Activated CD8-positive, alpha-beta T cell treated with anti-CD3 and anti-CD28 coated beads for 36 hours (primary cell): ENCODE data around the gene INPP4B. TPM values are rescaled to one million over a fixed set of nuclear protein-coding genes. Genes with fewer than 3 reads are reported as not detected.

Experiments
- ATAC-seq: fragments of 200-7000 bp; cut with Tn5 transposase; one replicate; pipeline ENCODE4 v1.10.0; 2021; ENCODE audit warnings: mild to moderate bottlenecking, moderate library complexity
- CTCF ChIA-PET: fragments of 350-600 bp; sonication (Branson Sonifier 250); formaldehyde crosslinking; loops from one replicate; lab custom pipeline; 2021; ENCODE audit warnings: antibody characterized with exemption; lab: Charles Lee
- POLR2A ChIA-PET: fragments of 350-600 bp; sonication (Branson Sonifier 250); formaldehyde crosslinking; loops from one replicate; lab custom pipeline; 2021; ENCODE audit warnings: antibody characterized with exemption; lab: Charles Lee
- DNase-seq: peaks from one replicate; pipeline ENCODE4 v3.0.0-alpha.2; 2020
- H3K27ac Mint-ChIP-seq: one replicate; pipeline ENCODE4 v1.8.0; 2021; ENCODE audit warnings: mild to moderate bottlenecking, mixed read lengths
- H3K27me3 Mint-ChIP-seq: one replicate; pipeline ENCODE4 v1.8.0; 2021; ENCODE audit warnings: mixed read lengths
- H3K36me3 Mint-ChIP-seq: one replicate; pipeline ENCODE4 v1.8.0; 2021; ENCODE audit warnings: low read depth, mixed read lengths
- H3K4me1 Mint-ChIP-seq: one replicate; pipeline ENCODE4 v1.8.0; 2021; ENCODE audit warnings: low read depth, mixed read lengths
- H3K4me3 Mint-ChIP-seq: one replicate; pipeline ENCODE4 v1.8.0; 2021; ENCODE audit warnings: mild to moderate bottlenecking, moderate library complexity, mixed read lengths
- H3K9me3 Mint-ChIP-seq: one replicate; pipeline ENCODE4 v1.8.0; 2021; ENCODE audit warnings: mixed read lengths
- intact Hi-C: fragments of 100-400 bp; cut with micrococcal nuclease; formaldehyde crosslinking; loops from one replicate; pipeline ENCODE4 v1.10.0; 2022
- total RNA-seq, 2 experiments: library from RNA; stranded (reverse); gene quantifications; one replicate each; pipeline ENCODE4 v1.2.3, GENCODE V29; 2021
- TF ChIP-seq, protein P1 (sequence below): fragments of 200-600 bp; IDR thresholded peaks from one replicate; pipeline ENCODE4 v1.8.0; 2022; ENCODE audit warnings: antibody characterized with exemption, mild to moderate bottlenecking

Gene INPP4B
- total RNA-seq, 2 experiments from 2014 or later, result 46.1 to 46.9 TPM

DNA sequence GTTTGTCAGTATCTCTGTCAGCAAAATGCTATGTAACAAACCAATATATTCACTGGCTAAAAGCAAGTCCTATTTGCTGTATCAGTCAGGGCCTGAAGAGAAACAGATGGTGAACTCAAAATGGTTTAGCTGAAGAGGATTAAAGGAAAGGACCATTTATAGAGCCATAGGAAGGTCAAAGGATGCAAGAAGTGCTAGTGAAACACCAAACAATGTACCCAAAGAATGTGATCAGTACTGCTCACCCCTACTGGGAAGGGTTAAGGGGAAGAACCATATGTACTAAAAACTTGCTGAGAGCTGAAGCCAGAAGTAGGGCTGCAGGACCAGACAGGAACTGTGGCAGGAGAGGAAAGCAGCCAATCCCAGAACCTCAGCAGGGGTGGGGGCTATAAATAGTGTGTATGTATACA lies 479.3 kb downstream of the INPP4B start:
- POLR2A ChIA-PET, result interaction anchor here (1.0 to 2.0 kb wide), 3 partner anchors 10 to 12 kb away, joined by 3 to 4 read pairs (median 3); no protein-coding TSS in a partner anchor
- Mint-ChIP-seq H3K27me3 (no peaks in the 10 kb centered on the region), H3K27ac (peak overlapping the region; percentile 21), H3K36me3 (peaks cover 63% of the 10 kb centered on the region), H3K4me1 (peaks cover 66% of the 10 kb centered on the region), H3K4me3 (no peak overlapping the region), H3K9me3 (peaks cover 19% of the 10 kb centered on the region)
- ATAC-seq (peak; percentile 53), DNase-seq (no peak)
- CTCF ChIA-PET, result interaction anchor here (1.2 to 2.0 kb wide), 4 partner anchors 8 to 14 kb away, joined by 4 to 11 read pairs (median 6); no protein-coding TSS in a partner anchor
- intact Hi-C loops, result no loop called here
- TF ChIP-seq, protein P1, sequence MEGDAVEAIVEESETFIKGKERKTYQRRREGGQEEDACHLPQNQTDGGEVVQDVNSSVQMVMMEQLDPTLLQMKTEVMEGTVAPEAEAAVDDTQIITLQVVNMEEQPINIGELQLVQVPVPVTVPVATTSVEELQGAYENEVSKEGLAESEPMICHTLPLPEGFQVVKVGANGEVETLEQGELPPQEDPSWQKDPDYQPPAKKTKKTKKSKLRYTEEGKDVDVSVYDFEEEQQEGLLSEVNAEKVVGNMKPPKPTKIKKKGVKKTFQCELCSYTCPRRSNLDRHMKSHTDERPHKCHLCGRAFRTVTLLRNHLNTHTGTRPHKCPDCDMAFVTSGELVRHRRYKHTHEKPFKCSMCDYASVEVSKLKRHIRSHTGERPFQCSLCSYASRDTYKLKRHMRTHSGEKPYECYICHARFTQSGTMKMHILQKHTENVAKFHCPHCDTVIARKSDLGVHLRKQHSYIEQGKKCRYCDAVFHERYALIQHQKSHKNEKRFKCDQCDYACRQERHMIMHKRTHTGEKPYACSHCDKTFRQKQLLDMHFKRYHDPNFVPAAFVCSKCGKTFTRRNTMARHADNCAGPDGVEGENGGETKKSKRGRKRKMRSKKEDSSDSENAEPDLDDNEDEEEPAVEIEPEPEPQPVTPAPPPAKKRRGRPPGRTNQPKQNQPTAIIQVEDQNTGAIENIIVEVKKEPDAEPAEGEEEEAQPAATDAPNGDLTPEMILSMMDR, result no peak

DNA sequence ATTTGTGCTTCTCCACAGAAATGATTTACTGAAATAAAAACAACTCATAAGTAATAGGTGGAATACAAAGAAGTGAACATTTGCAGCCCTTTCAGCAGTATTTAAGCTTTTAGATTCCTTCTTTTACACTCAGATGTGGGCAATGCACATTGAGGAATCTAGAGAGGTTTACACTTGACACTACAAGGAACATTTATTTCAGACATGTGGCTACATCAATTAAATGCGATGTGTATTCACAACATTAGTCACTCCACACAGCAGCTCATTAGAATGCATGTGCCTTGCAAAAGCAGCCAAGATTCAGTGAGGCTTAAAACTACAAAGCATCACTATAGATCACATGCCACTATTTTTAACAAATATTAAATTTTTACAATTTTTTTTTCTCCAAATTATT lies 480.7 kb downstream of the INPP4B start:
- Mint-ChIP-seq H3K27me3 (no peaks in the 10 kb centered on the region), H3K27ac (peak overlapping the region; percentile 25), H3K9me3 (peaks cover 11% of the 10 kb centered on the region), H3K4me3 (no peak overlapping the region), H3K36me3 (peaks cover 54% of the 10 kb centered on the region), H3K4me1 (peaks cover 63% of the 10 kb centered on the region)
- DNase-seq (no peak), ATAC-seq (no peak)
- POLR2A ChIA-PET, result interaction anchor here (0.9 to 1.2 kb wide), 3 partner anchors 9 to 37 kb away, joined by 3 to 4 read pairs (median 4); no protein-coding TSS in a partner anchor
- CTCF ChIA-PET, result interaction anchor here (0.7 to 1.7 kb wide), 5 partner anchors 8 to 17 kb away, joined by 3 to 7 read pairs (median 4); no protein-coding TSS in a partner anchor
- intact Hi-C loops, result no loop called here
- TF ChIP-seq, protein P1, result no peak

DNA sequence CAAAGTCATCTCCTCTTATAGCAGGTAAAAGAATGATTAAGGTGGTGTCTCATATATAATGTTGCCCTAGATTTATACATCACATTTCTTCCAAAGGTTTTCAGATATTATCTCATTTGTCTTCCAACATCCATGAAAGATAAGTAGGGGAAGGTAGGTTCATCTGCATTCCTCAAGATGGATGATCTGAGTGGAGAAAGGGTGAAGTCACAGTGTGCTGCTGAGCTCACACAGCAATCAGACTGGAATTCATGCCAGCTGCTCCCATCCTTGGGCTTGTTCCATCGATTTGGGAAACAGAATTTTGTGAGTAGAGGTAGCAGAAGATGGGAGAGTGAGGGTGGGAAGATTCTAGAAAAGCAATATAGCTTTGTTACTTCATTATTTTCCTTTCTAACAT lies 482.4 kb downstream of the INPP4B start:
- peaks cover 47% of the 10 kb centered on the region for H3K36me3 Mint-ChIP-seq
- peaks cover 69% of the 10 kb centered on the region for H3K4me1 Mint-ChIP-seq
- TF ChIP-seq, protein P1, result no peak
- intact Hi-C loops, result no loop called here
- no peak overlapping the region for H3K4me3 Mint-ChIP-seq
- CTCF ChIA-PET, result interaction anchor here (1.1 kb wide), 1 partner anchor 80 kb away, joined by 3 read pairs; no protein-coding TSS in a partner anchor
- ATAC-seq (no peak), DNase-seq (no peak)
- no peaks in the 10 kb centered on the region for H3K27me3 Mint-ChIP-seq
- H3K27ac Mint-ChIP-seq, result peak overlapping the region; percentile 37
- POLR2A ChIA-PET, result no interaction called here
- H3K9me3 Mint-ChIP-seq, result peaks cover 12% of the 10 kb centered on the region

DNA sequence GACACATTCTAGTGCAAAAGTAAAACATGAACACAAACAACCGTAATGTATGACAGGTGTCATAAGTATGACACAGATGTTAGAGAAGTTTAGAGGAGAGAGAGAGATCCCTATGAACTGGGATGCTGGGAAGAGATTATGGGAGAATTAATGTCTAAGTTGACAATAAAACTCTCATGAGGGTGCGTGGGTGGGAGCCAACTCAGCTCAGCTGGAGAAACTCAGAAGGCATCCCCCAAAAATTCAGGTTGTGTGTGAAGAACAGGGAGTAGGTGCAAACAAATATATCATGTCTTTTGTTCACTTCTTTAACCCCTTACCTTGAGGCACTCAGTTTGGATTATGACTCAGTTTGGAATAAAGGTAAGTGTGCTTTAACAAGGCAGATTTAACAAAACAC lies 484.1 kb downstream of the INPP4B start:
- H3K9me3 Mint-ChIP-seq, result peaks cover 13% of the 10 kb centered on the region
- no peaks in the 10 kb centered on the region for H3K27me3 Mint-ChIP-seq
- intact Hi-C loops, result no loop called here
- no peak for DNase-seq
- peaks cover 46% of the 10 kb centered on the region for H3K36me3 Mint-ChIP-seq
- ChIA-PET CTCF (no interaction called here), POLR2A (no interaction called here)
- H3K4me3 Mint-ChIP-seq, result no peak overlapping the region
- TF ChIP-seq, protein P1, result no peak
- H3K27ac Mint-ChIP-seq, result no peak overlapping the region
- no peak for ATAC-seq
- H3K4me1 Mint-ChIP-seq, result peaks cover 71% of the 10 kb centered on the region

DNA sequence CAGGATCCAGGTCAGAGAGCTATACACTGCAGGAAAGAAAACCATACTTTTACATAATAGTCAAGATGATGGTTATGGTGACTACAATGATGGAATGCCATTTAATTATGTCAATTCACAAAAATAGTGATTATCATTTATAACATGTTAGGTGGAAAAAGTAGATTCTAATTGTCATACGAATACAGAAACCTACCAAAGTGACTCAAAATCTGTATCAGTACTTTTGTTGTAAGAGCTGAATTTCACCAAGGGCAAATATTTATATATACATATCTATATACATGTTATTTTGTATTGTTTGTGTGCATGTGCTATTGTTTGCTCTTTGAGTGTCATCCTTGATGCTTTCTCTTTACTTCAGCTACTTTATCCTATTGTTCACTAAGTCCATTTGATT lies 485.4 kb downstream of the INPP4B start:
- TF ChIP-seq, protein P1, result no peak
- CTCF ChIA-PET, result interaction anchor here (1.0 kb wide), 1 partner anchor 14 kb away, joined by 3 read pairs; no protein-coding TSS in a partner anchor
- Mint-ChIP-seq H3K36me3 (peaks cover 46% of the 10 kb centered on the region), H3K4me1 (peaks cover 75% of the 10 kb centered on the region), H3K27me3 (no peaks in the 10 kb centered on the region), H3K9me3 (peaks cover 13% of the 10 kb centered on the region), H3K4me3 (no peak overlapping the region), H3K27ac (peak overlapping the region; percentile 79)
- intact Hi-C loops, result no loop called here
- DNase-seq (no peak), ATAC-seq (peak; percentile 11)
- POLR2A ChIA-PET, result no interaction called here
